Right ventricle myocardium inferior (tissue), 1 donor: Measurements from ENCODE around the gene HOXA7. TPM values are rescaled to one million over a fixed set of nuclear protein-coding genes. Genes with fewer than 3 reads are reported as not detected.
A peak's percentile ranks its signal among the peaks of the same experiment; 100 is the strongest.

Source experiments
- ATAC-seq: fragments of 200-7000 bp; cut with Tn5 transposase; one replicate; pipeline ENCODE4 v1.9.1; 2020; ENCODE audit warnings: mild to moderate bottlenecking, moderate library complexity
- DNase-seq: peaks from one replicate; pipeline ENCODE4 v3.0.0; 2021; ENCODE audit errors: missing footprints
- intact Hi-C: fragments of 100-400 bp; cut with DNase I; formaldehyde crosslinking; loops from one replicate; pipeline ENCODE4 v1.11.0; 2022
- total RNA-seq: library from RNA; stranded (reverse); fragmentation: NEBNext Ultra II Directional; extraction: Animal tissue kit (Norgen Biotek cat#: 25700); gene quantifications from one replicate; pipeline ENCODE4 v1.2.1, GENCODE V29; 2021
- donor health status: DM: no; HTN: yes; CAD: no; lungs with severe emphysema.

Gene HOXA7
- total RNA-seq, 1 donor from 2014 or later: not detected

DNA sequence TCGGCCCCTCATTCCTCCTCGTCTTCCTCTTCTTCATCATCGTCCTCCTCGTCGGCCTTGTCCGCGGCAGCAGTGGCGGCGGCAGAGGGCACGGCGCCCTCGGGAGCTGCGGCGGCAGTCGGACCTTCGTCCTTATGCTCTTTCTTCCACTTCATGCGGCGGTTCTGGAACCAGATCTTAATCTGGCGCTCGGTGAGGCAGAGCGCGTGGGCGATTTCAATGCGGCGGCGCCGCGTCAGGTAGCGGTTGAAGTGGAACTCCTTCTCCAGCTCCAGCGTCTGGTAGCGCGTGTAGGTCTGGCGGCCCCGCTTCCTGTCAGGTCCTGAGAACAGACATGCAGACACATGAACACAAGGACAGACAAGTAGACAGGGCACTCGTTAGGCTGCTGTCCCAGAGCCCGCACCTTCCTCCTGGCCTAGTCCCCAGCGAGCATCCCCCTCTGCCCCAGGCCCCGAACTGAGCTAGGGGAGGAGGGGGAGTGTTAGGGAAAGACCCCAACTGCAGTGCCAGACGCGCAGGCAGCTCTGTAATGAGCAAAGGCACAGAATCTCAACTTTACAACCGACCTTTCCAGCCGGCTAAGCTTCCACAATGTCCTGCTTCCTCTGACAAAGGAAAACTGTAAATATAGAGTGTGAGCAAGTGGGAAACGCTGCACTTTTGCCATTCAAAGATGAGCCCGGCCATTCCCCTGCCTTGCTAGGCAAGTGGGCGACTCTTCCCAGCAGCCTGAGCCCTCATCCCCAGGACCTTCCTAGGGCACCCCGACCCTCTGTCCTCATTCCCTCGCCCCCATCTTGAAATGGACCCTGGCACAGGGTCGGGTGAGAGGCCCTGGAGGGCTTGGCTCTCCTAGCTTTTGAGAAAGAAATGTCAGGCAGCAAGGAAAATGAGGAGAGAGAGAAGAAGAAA is 1.3 kb downstream of the HOXA7 start:
- intact Hi-C loops: no loop called here
- ATAC-seq (no peak), DNase-seq (peak; percentile 37)

DNA sequence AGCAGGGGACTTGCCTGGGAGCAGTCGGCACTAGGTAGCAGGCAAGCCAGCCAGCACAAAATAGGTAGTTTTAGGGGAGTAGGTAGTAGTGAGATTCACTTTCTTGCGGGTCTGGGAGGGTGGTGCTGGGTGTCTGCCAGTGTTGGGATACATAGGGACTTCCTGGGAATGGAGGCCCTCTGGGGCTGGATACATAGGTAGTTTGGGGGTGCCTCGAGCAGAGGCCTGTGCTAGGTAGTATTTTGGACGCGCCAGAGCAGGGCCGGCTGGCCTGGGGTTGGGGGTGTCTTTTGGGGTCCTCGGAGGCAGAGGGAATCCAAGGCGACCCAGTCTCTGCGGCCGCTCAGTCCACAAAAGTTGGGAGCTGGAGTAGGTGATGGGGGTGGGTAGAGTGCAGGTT is 2.1 kb downstream of the HOXA7 start:
- DNase-seq: peak; percentile 32

DNA sequence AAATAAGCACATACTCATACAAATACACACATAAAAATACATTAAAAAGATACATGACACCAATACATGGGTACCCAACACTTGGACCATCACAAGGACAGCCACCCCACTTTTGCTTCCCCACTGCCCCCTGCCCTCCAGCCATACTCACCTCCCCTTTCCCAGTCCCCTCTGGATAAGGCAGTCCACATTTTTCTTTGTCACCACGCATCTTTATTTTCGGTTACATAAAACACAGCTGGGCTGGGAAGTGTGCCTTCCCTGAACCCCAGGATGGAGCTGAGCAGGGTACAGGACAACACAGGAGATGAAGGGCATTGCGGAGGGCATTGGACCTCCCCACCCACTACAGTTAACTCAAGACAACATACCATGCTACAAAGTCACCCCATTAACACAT is 2.9 kb downstream of the HOXA7 start:
- ATAC-seq (no peak), DNase-seq (no peak)
- intact Hi-C loops: no loop called here

More for the DNA sequence above, 2.1 kb downstream of the HOXA7 start:
- ATAC-seq: no peak
- intact Hi-C loops: no loop called here

DNA sequence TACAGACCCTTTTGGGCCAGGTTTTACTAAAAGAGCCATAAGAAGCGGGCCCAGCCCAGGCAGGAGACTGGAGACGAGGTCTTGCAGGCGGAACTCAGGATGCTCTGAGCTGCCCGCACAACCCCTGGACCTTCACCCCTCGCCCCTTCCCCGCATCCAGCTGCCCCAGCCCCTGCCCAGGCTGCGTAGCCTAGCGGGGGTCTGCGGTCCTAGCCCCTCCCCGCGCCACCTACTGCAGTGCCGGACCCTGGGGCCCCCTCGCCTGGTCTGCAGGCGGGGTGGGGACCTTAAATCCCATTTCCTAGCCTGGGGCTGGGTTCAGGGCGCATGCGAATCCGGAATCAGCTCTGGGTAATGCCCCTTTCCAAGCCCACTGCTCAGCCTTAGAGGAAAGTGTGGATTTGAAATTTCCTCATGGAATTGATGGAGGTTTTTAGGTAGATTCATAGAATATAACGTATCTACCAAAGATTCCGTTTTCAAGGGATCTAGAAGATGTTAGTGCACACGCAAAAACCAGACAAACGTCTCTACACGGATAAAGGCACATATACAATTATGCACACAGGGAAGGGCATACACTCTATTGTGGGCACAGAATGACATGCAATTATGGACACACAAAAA is 3.5 kb downstream of the HOXA7 start:
- intact Hi-C loops: no loop called here
- no peak for ATAC-seq
- peak; percentile 55 for DNase-seq

DNA sequence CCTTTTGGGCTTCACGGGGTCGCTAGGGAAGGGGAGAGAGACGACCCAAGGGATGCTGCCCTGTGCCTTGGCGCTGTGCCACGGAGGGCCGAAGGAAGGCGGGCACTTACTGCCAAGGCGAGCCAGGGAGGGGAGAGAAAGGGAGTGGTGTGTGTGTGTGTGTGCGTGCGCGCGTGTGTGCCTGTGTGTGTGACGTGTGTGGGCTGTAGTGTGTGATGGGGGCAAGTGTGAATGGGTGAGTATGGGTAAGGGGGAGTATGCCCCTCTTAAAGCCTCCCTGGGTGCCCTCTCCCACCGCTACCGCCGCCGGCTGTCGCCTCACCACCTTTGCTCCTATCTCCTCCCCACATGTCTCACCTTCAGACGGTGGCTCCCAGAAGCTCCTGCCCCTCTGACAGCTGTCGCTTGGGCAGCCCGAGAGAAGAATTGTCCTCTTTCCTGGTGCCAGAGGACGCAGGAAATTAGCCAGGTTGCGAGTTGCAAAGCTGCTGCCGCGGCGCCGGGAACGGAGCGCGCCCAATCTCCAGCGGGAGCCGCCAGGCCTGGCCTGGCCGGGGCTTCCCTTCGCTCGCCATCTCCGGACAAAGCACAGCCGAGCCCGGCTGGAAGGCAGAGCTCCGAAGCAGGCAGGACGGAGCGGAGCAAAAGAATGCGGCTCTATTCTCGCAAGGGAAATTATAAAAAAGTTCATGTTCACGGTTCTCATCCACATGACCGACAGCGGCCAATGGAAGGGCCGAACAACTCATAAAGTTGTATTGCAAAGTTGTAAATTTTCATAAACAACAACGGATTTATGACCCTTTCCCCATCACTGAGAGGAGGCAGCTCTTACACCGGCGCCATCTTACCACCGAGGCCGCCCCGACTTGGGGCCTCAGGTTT is 4.3 kb downstream of the HOXA7 start, which contains the start of gene HOXA3:
Gene HOXA3, minus strand, starts transcription at position 653 of the 885 bp plus-strand sequence. CDS start 41,943 bp downstream, outside the sequence.
- DNase-seq (no peak), ATAC-seq (no peak)
- intact Hi-C loops: no loop called here

DNA sequence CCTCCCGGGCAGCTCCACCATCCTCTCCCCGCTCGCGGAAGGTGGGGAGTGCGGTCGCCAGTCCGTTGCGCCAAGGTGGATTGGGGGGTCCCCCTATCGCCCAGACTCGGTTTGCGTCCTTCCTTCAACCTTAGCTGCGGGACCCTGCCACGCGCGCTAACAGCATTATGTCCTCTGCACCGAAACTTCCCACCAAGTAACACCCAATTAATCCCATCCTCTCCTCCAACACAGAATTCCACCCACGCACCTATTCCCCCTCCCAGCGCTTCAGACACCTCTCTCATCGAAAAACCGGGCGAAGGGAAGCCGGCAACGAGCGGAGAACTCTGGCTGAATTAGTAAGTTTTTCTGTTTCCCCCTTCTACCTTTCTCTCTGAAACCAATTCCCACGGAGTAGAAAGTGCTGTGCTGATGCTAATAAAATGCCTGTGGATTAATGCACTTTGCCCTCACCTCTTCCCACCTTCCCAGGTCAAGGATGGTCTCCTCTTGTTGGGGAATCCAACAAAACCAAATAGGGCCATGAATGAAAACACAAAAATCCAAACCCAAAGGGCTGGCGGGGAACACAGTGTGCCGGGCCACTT is 5.0 kb downstream of the HOXA7 start:
- intact Hi-C loops: no loop called here
- ATAC-seq (no peak), DNase-seq (peak; percentile 43)

DNA sequence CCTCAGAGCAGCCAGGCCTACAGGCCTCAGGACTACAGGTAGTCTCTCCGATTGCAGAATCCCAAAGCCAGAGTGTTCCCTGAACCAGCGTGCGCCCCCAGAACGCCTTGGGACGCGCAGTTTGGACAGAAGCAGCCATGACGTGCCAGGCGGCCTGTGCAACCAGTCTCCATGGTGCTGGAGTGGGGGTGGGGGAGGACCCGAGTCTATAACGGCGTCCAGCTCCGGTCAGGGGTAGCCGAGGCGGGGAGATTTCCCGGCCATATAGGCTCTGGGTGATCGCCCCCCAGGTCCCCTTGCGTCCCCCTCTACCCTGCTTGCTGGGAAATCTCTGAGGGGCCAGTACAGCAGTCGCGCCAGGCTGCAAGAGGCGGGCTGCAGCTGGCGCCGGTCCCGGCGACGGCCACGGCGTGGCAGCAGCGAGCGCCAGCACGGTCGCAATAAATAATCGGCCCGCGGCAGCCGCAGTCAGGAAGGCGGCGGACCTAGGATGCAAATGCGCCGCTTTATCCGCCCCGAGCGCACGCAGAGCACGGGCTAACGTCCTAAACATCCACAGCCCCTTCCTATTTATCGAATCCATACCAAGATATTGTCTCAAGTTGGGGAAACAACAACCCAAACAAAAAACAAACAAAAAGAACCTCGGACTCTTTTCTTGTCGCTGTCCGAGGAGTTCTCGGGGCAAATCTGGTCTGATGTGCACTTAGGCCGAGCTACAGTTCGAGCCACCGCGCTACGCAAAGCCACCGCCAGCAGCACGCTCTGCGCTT is 5.7 kb downstream of the HOXA7 start:
- peak; percentile 64 for ATAC-seq
- peak; percentile 83 for DNase-seq
- intact Hi-C loops: no loop called here

DNA sequence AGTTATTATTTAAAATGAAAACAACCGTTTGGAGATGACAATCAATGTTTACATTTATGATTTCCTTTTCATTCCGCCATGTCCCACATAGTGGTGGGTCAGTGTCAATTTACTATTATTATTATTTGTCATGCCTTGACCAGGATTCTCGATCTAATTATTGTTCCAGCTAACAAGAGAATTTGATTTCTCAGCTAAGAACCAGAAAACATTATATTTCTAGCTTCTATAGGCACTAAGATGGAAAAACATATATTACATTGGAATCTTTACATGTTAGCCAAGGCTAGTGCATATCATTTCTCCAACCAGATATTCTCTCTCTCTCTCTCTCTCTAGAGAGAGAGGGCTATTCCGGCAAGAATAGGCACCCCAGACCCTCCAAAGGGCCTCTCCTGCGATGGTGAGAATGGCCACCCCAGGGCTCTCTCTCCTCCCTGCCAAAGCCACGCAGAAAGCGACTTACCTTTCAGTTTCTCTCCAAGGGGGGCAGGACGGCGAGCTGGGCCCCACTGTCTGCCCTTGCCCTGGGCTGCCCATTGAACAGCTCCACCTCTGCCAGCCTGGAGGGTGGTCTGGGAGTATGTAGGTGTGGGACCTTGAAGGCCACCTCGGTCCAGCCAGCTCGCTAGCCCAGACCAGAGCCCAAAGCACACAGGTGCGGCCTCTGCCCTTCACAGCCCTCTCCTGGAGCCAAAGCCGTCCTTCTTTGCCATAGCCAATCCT is 6.5 kb downstream of the HOXA7 start:
- intact Hi-C loops: no loop called here
- ATAC-seq: no peak
- peak; percentile 50 for DNase-seq

DNA sequence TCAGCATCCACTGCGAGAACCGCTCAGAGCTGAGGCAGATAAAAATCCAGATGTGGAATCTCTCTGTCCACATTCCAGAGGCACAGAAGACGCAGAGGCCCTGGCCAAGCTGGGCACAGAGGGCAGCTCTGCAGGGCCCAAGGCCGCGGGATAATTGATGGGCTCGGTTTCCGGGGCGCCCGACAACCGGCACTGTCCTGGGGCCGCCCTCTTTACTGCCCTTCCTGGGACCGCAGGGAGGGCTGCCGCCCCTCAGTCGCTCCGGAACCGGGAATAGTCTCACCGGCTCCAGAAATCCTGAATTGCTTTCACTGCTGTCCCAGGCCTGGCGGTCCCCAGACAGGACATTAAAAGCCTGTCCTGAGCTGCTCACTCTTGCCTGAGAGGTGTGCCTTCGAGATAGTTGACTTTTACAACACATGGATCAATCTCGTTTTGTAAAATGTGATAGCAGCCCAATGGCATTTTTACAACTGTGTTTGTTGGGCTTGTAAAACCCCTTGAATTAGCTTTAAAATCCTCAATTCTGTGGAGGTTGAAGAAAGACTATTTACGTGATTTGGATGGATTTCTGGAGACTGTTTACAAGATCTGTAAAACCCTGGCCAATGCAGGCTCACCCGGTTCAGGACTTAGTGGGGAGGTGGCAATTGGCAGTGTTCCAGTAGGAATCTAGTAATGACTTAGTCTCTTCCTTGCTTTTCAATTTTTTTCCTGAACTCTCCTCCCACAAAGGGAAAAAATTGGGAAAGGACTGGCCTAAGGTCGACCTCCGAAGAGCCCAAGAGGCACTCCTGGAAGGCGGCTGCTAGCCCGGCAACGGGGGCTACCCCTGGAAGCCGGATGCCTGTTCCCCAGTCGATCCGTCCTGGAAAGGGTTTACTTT is 7.5 kb downstream of the HOXA7 start:
- ATAC-seq: no peak
- intact Hi-C loops: no loop called here
- peak; percentile 25 for DNase-seq

DNA sequence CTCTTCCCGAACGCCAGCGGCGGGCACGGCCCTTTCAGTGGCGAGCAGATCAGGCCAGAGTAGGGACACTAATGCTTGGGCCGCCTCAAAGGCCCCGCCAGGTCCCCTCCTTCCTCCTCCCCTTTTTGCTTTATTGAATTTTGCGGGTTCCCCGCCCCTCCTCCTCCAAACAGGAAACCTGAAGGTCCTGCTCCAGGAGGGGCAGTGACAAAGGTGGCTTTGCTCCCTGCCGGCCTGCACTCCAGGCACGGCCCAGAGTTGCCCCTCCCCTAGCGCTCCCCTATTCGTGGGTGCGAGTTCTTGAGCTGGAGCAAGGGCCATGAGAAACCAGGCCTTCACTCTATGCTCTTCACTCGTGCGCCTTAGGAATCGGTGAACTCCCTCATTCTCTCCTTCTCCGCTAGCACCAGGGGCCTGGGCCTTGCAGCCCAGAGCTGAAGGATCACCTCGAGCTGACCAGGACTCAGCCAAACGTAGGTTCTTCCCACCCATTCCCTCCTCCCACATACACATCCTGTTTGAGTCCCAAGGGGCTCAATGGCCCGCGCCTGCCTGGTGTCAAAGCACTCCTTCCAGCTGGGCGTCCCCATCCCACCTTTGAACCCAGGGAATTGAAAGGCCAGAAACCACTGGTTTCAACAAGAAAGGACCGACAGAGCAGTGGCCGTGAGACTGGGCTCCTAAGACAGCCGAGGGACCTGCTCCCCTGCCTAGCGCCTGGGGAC is 8.3 kb downstream of the HOXA7 start:
- ATAC-seq (no peak), DNase-seq (no peak)
- intact Hi-C loops: no loop called here

DNA sequence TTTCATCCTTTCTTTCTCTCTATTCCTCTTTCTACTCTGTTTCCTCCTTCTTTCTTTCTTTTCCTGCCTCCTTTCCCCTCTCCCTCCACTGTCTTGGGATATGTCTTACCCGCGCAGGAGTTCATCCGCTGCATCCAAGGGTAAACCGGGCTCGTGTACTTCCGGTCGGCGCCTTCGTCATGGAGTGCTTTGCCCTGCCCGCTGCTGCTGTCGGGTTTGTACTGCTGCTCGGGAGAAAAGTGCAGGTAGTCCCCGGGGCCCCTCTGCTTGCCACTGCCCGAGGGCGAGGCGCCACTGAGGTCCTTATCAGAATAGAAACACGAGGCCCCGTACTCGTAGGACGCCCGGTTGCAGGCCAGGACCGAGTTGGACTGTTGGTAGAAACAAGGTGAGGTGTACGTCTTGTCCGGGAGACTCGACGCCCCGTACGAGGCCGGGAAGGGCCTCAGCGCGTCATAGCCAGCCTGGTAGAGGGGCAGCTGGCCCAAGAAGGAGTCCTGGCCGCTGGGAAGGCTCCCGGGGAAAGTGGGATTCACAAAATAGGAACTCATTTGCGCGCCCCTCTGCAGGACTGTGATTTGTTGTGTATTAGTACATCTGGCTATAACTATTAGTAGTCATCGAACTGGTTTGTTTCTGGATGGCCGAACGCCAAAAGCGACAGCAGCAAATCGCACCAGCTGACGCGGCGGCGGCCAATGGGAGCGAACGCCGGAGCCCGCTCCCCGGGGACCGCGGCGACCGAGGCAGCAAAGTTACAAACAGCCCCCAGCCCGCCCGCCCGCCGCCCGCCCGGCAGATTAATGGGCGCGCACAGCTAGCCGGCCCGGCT is 9.1 kb downstream of the HOXA7 start, which contains the start of gene HOXA6:
Gene HOXA6, minus strand, starts transcription at position 576 of the 832 bp plus-strand sequence. Its CDS starts 25 bp downstream, at position 551.
- ATAC-seq (no peak), DNase-seq (no peak)
- intact Hi-C loops: no loop called here

DNA sequence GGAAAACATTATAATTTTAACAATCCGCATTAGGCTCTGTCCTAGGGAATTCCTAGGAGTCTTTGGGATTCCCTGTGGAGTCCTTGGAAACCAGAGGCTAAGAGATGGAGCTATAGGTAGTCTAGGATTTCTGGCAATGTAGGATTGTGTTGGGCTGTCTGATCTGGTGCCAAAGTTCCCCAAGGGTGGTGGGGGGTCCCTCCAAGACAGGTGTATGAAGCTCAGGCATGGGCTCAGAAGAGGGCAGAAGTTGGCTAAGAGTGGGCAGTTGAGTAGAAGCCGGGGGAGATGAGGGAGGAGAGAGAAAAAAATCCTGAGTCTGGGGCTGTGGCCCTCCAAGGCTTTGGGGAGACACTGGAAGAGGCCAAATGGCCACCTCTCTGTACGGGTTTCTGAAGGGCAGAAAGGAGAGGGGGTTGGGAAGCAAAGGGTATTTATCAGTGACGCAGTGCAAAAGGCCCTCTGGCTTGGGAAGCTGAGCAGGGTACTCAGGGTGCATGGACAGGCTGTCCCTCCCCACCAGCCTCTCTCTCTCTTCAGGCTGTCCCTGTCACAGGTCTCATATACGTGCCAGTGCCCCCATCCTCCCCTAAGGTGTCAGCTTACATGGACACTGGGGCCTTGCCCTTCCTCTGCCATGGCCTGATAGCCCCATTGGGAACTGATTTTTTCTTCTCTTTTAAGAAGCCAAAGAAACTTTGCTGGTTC is 9.8 kb downstream of the HOXA7 start:
- ATAC-seq (no peak), DNase-seq (no peak)
- intact Hi-C loops: no loop called here

DNA sequence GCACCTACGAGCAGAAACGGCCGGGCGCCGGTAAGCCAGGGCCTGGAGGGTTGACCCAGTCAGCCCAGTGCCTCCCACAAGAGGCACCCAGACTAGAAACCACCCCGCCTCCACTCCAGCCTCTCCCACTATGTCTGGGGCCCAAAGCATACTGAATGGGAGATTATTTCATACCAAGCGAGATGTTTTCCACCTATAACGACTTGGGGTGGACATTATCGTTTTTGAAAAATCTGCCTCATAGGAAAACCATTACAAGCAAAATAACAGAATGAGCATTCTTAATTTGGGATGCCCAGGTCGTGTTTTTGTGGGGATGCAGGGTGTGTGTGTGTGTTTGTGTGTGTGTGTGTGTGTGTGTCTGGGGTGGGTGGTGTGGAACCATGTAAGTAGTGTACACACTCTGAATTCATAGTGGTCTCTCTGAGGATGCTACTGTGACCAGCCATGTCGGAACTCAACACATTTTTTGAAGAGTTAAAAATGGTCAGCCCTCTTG is 10.5 kb downstream of the HOXA7 start:
- intact Hi-C loops: no loop called here

More for the DNA sequence above, 10.5 kb downstream of the HOXA7 start:
- no peak for DNase-seq
- no peak for ATAC-seq
